Fibroblast of skin of scalp (primary cell): ENCODE data around the gene TNFRSF9.

Experiments
- DNase-seq: peaks from one replicate; pipeline ENCODE4 v3.0.0-alpha.2; 2013

TNFRSF9 gene

DNA sequence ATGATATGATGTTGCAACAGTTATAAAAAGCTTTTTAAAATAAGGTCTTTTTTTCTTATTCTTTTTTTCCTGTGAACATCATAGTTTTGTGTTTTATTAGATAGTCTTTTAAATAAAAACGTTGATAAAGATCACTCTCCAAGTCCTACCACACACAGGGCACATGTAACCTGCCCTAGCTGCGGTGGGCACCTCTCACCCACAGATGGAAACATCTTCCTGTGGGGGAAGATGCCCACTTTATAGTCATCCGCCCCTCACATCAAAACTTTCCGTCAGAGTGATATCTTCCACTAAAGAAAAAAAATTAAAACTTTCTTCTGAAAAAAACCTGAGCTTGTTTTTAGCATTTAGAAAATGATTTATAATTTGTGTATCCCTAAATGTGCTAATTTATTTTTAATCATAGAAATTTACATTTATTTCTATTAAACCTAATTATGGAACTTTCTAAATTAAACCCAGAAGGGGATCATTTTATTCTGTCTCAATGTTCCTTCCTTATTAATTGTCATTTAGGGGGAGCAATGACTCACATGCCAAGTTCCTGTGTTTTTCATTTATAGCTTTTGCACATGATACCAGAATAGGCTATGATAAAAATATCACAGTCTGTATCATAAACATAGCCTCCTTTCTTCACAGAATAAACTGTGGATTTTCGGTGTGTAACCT, 24.7 kb downstream of the TNFRSF9 start:
- DNase-seq = no peak

DNA sequence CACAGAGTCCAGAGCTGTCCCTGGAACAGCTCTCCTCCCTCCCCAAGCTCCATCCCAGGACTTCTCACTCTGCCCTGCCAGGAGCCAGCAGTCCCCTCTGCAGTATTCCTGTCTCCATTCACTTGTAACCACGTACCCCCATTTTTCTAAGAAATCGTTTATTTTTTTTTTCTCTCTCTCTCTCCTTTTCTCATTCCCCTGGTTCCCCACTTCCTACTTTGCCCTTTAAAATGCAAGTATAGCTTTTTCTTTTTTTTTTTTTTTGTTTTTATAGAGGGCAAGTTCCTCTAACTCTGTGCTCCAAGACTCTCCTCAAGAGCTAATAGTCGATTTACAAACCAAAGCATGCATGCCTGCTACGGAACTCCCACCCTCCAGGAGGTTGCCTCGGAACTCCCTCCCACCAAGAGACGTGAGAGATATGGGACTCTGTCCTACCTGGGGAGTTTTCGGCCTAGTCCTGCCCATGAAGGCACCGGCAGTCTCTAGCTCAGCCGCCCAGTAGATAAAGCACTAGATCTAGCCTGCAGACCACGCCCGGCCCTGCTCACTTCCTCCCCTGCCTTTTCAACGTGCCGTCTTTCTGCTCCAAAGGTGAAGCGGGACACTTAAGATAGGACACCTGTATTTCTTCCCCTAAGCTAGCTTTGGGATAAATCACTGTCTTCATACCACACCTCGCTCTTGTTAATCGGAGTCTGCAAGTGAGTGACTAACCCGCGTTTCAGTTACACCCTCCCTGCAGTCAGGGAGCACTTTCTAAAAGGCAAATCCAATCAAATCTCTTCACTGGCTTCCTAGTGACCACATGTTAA, 27.7 kb downstream of the TNFRSF9 start:
- DNase-seq = no peak

DNA sequence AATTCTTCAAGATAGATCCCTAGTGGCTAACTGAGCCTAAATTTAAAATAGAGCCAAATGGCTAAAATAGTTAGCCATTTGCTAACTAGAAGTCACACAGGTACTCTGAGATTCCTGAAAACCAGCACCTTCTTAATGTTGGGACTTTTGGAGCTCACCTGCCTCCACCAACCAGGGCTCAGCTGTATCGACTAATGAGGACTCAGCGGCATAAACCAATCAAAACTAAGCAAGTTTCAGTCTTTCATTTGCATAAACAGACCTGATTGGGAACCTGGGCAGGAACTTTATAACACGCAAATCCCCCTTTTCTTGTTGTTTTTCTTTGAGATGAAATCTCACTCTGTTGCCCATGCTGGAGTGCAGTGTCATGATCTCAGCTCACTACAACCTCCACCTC, 28.5 kb downstream of the TNFRSF9 start:
- DNase-seq = no peak

DNA sequence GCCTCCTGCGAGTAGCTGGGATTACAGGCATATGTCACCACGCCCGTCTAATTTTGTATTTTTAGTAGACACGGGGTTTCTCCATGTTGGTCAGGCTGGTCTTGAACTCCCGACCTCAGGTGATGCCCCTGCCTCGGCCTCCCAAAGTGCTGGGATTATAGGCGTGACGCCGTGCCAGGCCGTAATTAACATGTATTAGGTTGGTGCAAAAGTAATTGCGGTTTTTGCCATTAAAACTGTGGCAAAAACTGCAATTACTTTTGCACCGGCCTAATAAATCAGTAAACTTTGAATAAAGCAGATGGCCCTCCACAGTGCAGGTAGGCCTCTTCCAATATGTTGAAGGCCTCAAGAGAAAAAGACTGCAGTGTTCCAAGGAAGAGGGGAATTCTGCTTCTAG, 35.4 kb downstream of the TNFRSF9 start:
- no peak for DNase-seq

DNA sequence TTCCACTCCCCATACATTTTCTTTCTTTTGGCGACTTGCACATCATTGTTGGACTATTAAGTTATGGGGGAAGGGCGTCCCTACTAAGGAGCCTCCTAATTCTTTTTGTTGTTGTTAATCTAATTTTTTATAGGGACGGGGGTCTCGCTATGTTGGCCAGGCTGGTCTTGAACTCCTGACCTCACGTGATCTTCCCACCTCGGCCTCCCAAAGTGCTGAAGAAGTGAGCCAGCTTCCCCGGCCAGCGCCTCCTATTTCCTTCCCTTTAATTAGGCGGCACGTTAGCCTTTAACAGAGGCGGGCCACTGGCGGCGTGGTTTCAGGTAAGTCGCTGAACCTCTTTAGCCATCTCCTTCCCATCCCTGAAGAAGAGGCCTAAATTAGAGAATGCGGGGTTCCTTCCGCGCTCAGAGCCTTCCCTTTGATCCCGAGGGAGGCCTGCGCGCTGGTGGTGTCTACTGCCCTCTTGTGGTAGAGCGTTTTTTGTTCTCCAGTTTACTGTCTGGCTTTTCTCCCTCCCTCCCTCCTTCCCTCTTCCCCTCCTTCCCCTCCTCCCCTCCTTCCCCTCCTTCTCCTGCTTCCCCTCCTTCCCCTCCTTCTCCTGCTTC, 38.1 kb downstream of the TNFRSF9 start:
- DNase-seq = peak; percentile 81

DNA sequence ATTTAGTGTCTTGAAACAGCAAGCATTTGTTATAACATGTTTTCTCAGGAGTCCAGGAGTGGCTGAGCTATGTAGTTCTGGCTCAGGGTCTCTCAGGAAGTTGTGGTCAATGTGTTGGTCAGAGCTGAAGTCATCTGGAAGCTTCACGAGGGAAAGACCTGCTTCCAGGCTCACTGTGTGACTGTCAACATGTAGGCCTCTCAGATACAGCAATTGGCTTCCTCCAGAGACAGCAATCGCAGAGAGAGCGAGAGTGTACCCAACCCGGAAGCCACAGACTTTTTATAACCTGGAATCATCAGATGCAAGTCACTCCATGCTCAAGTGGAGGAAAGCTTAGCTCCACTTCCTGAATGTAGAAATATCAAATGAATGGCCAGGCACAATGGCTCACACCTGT, 40.9 kb downstream of the TNFRSF9 start:
- no peak for DNase-seq

DNA sequence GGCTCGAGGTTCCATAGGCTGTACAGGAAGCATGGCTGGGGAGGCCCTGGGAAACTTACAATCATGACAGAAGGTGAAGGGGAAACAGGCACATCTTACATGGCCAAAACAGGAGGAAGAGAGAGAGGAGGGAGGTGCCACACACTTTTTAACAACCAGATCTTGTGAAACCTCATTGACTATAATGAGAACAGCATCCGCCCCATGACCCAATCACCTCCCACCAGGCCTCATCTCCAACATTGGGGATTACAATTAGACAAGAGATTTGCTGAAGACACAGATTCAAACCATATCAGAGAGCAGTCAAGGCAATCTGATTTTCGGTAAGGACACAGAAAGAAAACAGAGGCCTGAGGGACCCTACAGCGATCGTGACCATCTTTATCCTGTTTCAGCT, 41.7 kb downstream of the TNFRSF9 start:
- DNase-seq = no peak

DNA sequence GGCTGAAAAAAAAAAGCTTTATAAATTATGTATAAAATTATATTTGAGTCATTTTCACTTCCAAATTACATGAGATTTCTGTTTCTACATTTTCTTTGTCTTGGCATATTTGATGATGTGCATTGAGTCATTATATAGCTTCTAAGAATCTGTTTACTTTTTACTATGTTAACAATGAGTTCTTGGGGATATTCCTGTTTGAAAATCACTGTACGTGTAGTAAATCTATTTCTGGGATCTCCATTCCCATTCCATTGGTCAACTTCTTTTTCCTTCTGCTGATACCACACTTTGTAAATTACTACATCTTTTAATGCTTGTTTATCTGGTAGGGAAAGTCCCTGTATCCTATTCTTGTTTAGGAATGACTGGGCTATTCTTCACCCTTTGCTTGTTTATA, 43.6 kb downstream of the TNFRSF9 start:
- no peak for DNase-seq

DNA sequence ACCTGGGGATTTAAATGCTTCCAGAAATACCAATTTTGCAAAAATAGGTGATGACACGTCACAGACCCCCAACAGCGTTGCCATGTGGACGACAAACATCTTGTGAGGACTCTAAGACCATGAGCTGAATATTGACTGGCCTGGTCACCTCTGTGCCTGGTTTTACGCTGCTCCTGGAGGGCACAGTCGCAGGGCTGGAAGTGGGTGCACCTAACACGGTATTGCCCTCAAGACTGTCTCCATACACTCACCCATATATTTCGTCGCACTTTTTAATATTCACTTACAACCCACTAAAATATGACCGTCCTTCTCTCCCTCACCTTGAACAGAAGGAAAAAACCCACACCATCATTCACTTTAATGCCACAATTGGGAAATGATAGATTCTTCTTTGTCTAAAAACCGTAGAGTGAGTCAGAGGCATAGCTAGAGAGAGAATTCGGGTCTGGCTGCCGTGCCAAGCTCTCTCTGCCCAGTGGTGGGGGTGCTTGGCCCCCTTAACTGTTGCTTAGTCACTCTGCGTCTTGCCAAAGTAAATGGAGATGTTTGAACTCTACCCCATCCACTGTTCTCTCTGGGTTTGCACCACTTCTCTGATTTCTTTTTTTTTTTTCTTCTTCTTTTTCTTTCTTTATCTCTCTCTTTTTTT, 47.0 kb downstream of the TNFRSF9 start:
- DNase-seq = peak; percentile 53

DNA sequence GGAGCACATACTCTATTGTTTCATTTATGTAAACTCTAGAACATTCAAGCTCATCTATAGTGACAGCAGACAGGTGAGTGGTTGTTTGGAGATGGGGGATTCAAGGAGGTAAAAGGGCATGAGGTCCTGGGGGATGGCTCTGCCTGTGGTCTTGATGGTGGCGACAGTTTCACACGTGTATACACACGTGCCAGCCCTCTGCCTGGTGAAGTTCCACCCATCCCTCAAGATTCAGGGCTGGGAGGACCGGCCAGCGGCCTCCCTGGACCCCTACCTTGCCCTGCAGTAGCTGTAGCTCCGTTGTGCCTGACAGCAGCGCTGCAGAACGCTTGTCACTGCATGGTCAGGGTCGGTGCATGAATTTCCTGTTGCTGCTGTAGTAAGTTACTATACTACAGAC, 48.8 kb downstream of the TNFRSF9 start:
- no peak for DNase-seq

DNA sequence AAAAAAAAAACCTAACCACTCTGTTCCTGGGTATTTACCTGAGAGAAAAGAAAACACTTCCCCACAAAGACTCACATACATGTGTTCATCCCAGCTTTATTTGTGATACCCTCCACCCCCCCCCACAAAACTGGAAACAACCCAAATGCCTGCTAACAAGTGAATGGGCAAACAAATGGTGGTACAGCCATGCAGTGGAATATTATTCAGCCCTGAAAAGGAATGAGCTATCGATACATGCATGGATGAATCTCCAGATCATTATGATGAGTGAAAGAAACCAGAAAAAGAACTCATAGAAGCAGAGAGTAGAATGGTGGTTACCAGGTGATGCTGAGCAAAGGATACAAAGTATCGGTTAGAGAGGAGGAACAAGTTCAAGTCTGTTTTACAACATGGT, 49.8 kb downstream of the TNFRSF9 start:
- DNase-seq = no peak

DNA sequence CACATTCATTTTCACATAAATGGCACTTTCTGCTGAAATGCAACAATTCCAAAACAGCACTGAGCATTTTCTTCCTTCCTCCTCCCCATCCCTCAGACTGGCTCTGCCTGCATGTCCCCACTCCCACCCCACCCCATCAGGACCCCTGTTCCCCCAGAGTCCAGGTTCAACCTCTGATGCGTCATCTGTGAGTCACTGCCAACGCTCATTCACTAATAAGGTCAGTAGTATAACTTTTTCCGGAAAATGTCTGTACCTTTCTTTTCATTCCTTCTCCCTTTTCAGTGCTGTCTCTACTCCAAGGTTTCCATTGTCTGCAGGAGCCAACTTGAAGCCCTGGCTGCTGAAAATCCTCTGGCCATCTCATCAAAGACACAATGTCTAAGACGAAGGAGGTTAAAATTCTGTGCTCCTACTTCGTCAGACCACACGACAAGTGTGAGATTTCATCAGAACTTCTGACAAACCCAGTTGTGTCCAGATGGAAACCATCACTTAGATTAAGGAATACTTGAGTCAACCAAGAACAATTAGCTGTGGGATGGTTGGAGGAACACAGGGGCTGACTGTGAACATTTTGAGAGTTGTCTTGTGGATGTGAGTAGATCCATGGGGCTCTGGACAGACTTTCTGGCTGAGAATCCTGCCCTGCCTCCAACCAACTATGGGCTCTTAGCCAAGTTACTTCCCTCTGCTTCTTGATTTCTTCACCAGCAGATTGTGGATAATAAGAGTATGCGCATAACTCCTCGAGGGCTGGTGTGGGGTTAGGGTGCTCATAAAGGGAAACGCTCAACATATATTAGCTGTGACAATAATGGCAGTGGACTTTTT, 52.2 kb downstream of the TNFRSF9 start:
- DNase-seq = no peak

DNA sequence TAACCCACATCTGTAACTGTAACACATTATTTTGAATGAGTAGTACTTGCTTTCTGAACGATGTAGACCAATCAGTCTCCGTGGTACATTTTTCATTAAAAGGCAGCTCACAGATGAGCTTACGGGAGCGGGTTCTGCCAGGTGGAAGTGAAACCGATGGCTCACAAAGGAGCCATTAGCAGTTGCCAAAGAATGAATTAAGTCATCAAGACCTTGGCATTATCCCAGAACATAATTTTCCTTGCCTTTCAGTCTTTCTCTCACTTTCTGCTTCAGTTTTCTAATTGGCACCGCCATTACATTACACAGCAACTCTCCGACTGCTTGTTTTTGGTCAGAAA, 54.3 kb downstream of the TNFRSF9 start:
- DNase-seq = no peak

DNA sequence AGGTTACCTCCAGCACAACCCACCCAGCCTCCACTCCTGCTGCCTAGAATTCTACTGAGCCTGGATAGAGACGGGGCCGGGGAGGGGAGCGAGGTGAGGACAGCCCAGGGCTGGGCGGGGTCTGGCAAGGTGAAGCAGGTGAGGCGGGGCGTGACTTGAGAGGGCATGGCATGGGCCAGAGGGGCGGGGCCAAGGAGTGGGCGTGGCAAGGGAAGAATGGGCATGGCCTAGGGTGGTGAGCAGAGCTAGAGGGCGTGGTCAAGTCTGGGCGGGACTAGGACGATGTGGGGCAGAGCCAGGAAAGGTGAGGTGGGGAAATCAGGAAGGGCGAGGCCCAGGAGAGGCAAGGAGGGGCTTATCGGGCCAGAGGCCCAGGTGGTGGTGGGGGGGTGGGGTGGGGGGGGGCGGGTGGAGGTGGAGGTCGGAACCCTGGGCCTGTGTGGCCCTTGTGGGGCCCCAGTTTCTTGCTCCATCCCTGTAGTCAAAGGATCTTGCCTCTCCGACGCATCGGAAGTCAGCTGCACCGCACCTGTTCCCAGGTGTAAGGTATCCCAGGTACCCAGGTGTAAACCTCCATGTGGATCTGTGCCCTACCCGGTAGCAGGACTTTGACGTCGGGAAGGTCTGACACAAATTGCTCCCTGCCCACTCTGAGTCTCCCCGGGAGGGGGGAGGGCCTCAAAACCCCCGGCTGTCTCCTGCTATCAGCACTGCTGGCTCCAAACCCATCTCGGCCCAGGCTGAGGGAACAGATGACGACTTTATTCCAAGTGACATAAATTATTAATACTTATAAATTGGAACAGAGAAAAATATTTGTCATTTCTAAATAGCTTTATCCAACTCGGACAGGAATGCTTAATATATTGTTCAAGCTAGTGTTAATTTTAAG, 54.9 kb downstream of the TNFRSF9 start:
- no peak for DNase-seq

DNA sequence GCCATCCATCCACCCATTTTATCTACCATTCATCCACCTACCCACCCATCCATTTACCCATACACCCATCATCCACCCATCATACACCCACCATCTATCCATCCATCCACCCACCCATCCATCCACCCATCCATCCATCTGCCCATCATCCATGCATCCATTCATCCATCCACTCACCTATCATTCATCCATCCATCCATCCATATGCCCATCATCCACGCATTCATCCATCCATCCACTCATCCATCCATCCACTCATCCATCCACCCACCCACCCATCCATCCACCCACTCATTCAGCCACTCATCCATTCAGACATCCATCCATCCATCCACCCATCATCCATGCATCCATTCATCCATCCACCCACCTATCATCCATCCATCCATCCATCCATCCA, 55.9 kb downstream of the TNFRSF9 start:
- DNase-seq = no peak

DNA sequence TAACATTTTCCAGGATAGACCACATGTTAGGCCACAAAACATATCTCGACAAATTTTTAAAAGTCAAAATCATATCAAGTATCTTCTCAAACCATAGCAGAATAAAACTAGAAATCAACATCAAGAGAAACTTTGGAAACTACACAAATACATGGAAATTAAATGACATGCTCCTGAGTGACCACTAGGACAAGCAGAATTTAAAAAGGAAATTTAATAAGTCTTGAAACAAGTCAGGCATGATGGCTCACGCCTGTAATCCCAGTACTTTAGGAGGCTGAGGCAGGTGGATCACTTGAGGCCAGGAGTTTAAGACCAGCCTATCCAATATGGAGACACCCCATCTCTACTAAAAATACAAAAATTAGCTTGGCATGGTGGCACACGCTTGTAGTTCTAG, 61.4 kb downstream of the TNFRSF9 start:
- no peak for DNase-seq

DNA sequence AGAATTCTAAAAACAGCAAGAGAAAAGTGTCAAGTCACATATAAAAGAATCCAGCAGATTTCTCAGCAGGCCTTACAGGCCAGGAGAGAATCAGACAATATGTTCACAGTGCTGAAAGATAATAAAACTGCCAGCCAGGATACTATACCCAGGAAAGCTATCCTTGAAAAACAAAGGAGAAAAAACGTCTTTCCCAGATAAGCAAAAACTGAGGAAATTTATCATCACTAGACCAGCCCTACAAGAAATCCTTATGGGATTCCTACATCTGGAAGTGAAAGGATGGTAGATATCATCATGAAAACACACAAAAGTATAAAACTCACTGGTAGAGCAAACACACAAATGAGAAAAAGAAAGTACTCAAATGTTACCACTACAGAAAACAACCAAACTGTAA, 62.6 kb downstream of the TNFRSF9 start:
- no peak for DNase-seq

DNA sequence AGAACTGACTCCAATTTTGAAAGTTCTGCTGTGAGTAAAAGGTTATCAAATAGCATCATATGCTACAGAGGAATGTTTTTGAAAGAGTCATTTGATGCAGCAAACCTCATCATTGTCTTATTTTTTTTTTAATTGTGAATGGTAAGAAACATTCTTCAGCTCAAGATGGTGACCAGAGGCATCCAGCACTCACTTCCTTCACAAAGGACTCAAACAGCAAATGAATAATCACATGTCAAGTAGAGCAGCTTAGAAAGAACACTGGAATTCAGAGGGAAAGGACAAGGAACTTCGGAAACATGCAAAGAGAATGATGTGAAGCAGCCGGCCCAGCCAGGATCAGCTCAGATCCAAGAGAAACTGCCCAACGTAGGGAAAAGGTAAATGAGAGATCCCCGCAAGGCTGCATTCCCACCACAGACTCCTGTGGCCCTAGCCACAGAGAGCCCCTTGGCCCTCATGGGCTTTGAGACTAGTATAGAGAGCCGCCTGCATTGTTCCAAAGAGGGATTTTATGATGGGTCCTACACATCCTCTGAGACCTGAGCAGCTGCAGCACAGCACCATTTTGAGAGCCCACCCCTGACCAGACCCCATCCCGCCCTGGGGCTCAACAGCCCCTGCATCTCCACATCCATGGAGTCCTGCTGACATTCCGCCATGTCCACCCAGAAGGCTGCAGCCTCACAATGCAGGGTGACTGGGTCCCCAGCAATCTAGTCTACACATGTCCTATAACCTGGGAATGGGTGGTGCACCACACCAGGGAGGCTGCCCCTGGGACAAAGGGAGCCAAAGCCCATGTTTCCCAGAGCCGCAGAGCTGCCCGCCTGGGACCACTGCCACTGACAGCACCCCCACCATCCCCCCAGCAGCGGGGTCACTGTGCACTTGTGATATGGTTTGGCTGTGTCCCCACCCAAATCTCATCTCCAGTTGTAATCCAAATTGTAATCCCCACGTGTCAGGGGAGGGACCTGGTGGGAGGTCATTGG, 66.5 kb downstream of the TNFRSF9 start:
- no peak for DNase-seq

DNA sequence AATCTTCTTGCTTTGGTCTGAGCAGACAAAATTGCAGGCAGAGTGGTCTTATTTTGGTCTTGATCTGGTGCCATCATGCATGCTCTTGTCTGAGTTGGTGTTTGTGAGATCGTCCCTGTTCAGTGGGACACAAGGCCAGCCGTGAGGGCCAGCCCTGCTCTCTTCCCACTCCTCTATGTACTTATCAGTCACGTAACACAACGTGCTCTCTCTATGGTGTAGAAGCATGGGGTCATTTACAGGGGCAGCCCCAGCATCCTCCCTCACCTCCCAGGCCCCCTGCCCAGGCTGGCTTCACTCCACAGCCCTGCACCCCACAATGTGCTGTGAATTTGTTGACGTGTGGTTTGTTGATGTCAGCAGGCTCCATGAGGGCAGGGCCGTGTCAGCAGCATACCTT, 69.5 kb downstream of the TNFRSF9 start:
- DNase-seq = no peak
